Nucleus accumbens (tissue), 56 donors: ENCODE results near the gene F7.
"Not testable (repeated sequence)": the region's sequence is repeated elsewhere in the genome, so short reads cannot be mapped to it uniquely, and the experiment has no call there.

ENCODE experiments used
- DNase-seq, 56 donors: peaks; one replicate each; lab custom pipeline; 2025; lab: John Stamatoyannopoulos, UW

F7 gene

GRCh38 chr13:113105032-113105920 is at the start of gene F7:
TSS of gene F7 (plus strand) at chr13:113105791. CDS start at chr13:113105842, 51 bp downstream.
- no peak for DNase-seq

DNA sequence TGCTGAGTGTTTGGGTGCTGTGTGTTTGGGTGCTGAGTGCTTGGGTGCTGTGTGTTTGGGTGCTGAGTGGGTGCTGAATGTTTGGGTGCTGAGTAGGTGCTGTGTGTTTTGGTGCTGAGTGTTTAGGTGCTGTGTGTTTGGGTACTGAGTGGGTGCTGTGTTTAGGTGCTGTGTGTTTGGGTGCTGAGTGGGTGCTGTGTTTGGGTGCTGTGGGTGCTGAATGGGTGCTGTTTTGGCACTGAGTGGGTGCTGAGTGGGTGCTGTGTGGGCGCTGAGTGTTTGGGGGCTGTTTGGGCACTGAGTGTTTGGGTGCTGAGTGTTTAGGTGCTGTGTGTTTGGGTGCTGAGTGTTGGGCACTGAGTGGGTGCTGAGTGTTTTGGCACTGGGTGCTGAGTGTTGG is 48.5 kb upstream of the F7 start:
- no peak for DNase-seq

DNA sequence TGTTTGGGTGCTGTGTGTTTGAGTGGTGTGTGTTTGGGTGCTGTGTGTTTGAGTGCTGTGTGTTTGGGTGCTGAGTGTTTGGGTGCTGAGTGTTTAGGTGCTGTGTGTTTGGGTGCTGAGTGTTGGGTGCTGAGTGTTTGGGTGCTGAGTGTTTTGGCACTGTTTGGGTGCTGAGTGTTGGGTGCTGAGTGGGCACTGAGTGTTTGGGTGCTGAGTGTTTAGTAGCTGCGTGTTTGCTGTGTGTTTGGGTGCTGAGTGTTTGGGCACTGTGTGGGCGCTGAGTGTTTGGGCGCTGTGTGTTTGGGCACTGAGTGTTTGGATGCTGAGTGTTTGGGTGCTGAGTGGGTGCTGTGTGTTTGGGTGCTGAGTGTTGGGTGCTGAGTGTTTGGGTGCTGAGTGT is 48.0 kb upstream of the F7 start:
- DNase-seq, result not testable (repeated sequence)

DNA sequence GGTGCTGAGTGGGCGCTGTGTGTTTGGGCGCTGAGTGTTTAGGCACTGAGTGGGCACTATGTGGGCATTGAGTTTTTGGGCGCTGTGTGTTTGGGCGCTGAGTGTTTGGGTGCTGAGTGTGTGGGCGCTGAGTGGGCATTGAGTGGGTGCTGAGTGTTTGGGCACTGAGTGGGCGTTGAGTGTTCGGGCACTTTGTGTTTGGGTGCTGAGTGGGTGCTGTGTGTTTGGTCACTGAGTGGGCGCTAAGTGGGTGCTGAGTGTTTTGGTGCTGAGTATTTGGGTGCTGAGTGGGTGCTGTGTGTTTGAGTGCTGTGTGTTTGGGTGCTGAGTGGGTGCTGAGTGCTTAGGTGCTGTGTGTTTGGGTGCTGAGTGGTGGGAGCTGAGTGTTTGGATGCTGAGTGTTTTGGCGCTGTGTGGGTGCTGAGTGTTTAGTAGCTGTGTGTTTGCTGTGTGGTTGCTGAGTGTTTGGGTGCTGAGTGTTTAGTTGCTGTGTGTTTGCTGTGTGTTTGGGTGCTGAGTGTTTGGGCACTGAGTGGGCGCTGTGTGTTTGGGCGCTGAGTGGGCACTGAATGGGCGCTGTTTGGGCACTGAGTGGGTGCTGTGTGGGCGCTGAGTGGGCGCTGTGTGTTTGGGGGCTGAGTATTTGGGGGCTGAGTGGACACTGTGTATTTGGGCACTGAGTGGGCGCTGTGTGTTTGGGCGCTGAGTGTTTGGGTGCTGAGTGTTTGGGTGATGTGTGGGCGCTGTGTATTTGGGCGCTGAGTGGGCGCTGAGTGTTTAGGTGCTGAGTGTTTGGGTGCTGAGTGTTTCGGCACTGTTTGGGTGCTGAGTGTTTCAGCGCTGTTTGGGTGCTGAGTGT is 47.2 kb upstream of the F7 start:
- no peak for DNase-seq

DNA sequence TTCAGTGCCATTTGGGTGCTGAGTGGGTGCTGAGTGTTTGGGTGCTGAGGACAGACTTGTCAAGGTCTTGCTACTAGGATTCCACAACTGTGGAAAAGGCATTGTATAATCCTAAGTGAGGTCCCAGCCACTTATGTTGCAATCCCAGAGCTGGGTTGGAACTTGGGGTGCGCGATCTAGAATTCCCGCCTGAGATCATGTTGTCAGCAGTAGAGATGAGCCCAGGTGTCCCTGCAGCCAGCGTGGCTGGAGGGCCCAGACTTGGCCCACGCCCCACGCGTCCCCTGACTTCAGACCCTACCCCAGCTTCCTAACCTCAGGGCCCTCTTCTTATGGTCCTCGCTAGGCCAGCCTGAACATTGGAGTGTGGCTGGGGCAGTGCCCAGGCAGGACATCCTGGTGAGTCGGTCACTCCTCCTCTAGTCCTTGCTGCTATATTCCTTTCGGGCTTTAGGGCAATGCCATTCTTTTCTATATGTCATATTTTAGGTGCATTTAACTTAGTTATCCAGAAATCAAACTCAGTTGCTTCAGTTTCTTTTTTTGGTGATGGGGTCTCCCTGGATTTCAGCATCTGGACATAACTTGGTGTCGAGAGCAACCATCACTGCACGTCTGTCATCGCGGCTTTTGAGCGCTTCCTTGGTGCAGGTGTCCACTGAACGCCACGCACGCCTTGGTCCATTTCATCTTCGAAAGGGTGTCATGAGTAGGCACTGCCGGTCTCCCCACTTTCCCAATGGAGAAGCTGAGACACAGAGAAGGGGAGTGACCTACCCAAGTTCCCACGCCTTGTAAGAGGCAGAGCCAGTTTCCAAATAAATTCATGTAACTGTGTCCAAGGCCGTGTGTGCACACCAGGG is 46.4 kb upstream of the F7 start:
- DNase-seq, result no peak

GRCh38 chr13:113059891-113060290 is 45.7 kb upstream of the F7 start:
- DNase-seq, result no peak

GRCh38 chr13:113060557-113061270 is 44.9 kb upstream of the F7 start:
- DNase-seq, result no peak

GRCh38 chr13:113061271-113061625 is 44.3 kb upstream of the F7 start:
- peak in 26 of 56 donors; percentile 25 to 87 (median 60) for DNase-seq

DNA sequence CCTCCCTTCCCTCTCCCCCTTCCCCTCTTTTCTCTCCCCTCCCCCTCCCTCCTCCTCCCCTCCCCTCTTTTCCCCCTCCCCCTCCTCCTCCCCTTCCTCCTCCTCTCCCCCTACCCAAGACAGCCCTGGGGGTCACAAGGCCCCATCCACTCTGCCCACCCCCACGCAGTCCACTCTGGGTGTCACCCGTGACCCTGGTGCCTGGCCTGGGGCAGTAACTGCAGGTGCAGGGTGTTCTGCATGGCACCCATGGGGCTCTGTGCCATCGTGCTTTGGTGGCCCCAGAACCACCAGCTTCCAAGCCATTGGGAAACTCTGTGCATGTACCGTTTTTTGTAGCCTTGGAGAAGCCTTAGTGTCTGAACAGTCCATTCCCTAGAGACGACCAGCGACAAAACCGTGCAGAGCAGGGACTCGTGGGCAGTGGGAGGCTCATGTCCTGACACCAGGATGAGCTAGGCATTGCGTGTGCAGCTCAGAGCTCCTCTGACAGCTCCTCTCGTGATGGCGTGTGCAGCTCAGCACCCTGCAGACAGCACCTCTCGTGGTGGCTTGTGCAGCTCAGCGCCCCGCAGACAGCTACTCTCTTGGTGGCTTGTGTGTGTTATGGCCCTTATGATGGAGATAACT is 43.7 kb upstream of the F7 start:
- no peak for DNase-seq

- no peak for DNase-seq
Observed at GRCh38 chr13:113062691-113063090, 42.9 kb upstream of the F7 start.

DNA sequence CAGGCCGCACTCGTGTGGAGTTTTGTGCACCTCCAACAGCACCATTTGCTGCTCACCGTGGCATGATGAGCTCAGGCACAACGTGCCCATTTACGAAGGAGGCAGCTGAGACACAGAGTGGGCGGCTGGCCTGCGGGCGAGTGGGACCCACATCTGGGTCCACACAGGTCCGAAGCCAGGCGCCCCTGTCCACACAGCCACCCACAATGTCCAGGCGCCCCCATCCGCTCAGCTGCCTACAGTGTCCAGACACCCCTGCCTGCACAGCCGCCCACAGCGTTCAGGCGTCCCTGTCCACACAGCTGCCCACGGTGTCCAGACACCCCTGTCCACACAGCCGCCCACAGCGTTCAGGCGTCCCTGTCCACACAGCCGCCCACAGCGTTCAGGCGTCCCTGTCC is 42.5 kb upstream of the F7 start:
- DNase-seq, result no peak

DNA sequence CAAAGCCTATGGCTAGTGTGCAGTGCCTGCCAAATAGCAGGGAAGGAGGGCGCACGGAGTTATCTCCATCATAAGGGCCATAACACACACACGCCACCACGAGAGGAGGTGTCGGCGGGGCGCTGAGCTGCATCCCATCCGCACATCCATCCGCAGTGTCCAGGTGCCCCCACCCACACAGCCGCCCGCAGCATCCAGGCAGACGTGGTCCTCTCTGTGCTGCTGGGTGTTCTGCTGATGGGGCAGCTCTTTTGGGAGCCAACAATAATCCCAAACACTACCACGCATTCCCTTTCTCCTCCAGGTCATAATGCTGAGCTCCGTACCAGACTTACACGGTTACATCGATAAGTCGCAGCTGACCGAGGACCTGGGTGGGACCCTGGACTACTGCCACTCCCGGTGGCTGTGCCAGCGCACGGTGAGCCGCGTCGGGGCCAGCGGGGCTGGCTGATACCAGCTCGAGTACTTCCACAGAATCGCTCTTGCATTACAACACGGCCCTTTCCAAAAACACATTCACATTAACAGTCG is 41.5 kb upstream of the F7 start:
- DNase-seq, result no peak

GRCh38 chr13:113064534-113065405 is 40.8 kb upstream of the F7 start:
- DNase-seq, result no peak

DNA sequence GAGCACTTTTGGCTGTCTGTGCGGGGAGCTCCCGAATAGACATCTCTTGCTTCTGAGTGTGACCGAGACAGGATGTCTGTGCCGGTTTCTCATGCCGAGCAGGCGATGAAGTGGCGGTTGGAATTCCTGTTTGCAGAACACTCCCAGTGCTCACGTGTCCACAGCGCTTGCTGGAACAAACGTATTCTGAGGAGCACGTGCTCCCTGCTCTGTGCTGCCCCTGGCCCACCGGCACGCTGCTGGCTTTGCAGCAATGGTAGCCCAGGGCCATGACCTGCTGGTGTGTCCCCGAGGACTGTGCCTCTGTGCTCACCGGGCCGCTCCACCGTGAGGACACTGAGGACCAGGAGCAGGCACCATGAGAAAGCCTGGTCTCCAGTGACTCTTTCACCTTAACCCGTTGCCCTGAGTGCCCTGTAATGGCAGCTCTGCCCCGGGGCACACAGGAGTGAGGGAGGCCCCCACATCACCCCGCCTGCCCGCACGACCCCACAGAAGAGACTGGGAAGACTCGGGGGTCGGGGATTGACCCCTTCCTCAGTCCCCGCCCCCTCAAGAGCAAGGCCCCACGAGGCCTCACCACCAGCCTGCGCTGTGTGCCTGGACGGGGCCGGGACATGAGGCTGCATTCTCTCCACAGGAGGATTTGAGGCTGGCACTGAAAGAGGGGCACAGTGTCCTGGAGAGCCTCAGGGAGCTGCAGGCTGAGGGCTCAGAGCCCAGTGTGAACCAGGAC is 40.0 kb upstream of the F7 start:
- DNase-seq, result no peak

GRCh38 chr13:113066142-113066455 is 39.5 kb upstream of the F7 start:
- no peak for DNase-seq

GRCh38 chr13:113066746-113067145 is 38.8 kb upstream of the F7 start:
- DNase-seq, result no peak
